ENCODE data around the gene NUP205.

- no peak for TF ChIP-seq POLR2A (IDR thresholded peaks at IDR 0.05; ENCODE audit: borderline replicate concordance, extremely low read depth, insufficient read depth, insufficient read length)
- no peak for TF ChIP-seq CTCF (IDR thresholded peaks at IDR 0.05 in 2 of 3, conservative IDR thresholded peaks at IDR 0.05 in 1 of 3; ENCODE audit: borderline replicate concordance in 1 of 3, insufficient read depth in 1 of 3, low read depth in 2 of 3, low read length in 2 of 3)
- no peak for TF ChIP-seq SP1 (IDR thresholded peaks at IDR 0.05; ENCODE audit: low read depth)
- no peak for TF ChIP-seq SRF (IDR thresholded peaks at IDR 0.05; ENCODE audit: low read depth)
- no peak for TF ChIP-seq EZH2phosphoT487 (IDR thresholded peaks at IDR 0.05; ENCODE audit: borderline replicate concordance)
- TF ChIP-seq SIN3A (IDR thresholded peaks at IDR 0.05; ENCODE audit: low read depth), result no peak
- TF ChIP-seq ZFX (IDR thresholded peaks at IDR 0.05), result no peak
- TF ChIP-seq POLR2AphosphoS5 (IDR thresholded peaks at IDR 0.05; ENCODE audit: low read depth, low read length), result no peak
These were observed 38.5 kb upstream of the NUP205 start for GRCh38 chr7:135519233-135519688.
